ENCODE data around the gene CTXND1.

DNA sequence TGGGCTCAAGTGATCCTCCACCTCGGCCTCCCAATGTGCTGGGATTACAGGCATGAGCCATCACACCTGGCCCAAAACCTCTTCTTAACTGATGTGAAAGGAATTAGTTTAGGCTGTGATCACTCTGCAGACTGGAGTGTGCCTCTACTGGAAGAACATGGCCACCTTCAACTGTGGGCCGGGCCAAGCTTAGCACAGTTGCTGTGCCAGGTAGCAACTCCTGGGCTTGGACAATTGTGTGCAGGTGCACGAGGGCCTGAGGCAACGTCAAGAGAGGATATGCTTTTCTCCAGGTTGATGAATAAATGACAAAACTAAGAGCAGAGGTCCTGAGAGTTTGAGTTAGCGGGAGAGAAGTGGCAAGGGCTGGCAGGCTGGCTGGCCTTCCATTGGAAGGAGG lies 92.7 kb downstream of the CTXND1 start:
- TF ChIP-seq, protein P1, sequence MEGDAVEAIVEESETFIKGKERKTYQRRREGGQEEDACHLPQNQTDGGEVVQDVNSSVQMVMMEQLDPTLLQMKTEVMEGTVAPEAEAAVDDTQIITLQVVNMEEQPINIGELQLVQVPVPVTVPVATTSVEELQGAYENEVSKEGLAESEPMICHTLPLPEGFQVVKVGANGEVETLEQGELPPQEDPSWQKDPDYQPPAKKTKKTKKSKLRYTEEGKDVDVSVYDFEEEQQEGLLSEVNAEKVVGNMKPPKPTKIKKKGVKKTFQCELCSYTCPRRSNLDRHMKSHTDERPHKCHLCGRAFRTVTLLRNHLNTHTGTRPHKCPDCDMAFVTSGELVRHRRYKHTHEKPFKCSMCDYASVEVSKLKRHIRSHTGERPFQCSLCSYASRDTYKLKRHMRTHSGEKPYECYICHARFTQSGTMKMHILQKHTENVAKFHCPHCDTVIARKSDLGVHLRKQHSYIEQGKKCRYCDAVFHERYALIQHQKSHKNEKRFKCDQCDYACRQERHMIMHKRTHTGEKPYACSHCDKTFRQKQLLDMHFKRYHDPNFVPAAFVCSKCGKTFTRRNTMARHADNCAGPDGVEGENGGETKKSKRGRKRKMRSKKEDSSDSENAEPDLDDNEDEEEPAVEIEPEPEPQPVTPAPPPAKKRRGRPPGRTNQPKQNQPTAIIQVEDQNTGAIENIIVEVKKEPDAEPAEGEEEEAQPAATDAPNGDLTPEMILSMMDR (conservative IDR thresholded peaks at IDR 0.05; ENCODE audit: low read length) = no peak
- no peak for TF ChIP-seq EZH2phosphoT487 (IDR thresholded peaks at IDR 0.05; ENCODE audit: borderline replicate concordance, low read depth, low read length)

All from OCI-LY7 (cell line).